Sciatic nerve (tissue), 2 donors: ENCODE results near the gene UNC13D. TPM values are rescaled to one million over a fixed set of nuclear protein-coding genes. Genes with fewer than 3 reads are reported as not detected.

Experiments used
- ATAC-seq: fragments of 200-7000 bp; cut with Tn5 transposase; one replicate; pipeline ENCODE4 v1.9.1; 2020; ENCODE audit warnings: mild to moderate bottlenecking, moderate library complexity
- DNase-seq: peaks from one replicate; pipeline ENCODE4 v3.0.0-alpha.2; 2020; ENCODE audit warnings: low spot score
- intact Hi-C: fragments of 100-400 bp; cut with DNase I; formaldehyde crosslinking; loops from one replicate; pipeline ENCODE4 v1.14.2; 2022
- total RNA-seq: library from RNA; stranded (reverse); fragmentation: NEBNext Ultra II Directional; extraction: Animal tissue kit (Norgen Biotek cat#: 25700); gene quantifications from one replicate; pipeline ENCODE4 v1.2.1, GENCODE V29; 2021
- donor health status: DM: no; HTN: no; CAD: no.
- donor health status: DM: no; HTN: no; CAD: no.

UNC13D gene
- total RNA-seq, 1 donor from 2014 or later, result 30.9 TPM

GRCh38 chr17:75825748-75826370, 18.3 kb downstream of the UNC13D start:
- no peak for DNase-seq
- ATAC-seq, result no peak
- intact Hi-C loops, result no loop called here

DNA sequence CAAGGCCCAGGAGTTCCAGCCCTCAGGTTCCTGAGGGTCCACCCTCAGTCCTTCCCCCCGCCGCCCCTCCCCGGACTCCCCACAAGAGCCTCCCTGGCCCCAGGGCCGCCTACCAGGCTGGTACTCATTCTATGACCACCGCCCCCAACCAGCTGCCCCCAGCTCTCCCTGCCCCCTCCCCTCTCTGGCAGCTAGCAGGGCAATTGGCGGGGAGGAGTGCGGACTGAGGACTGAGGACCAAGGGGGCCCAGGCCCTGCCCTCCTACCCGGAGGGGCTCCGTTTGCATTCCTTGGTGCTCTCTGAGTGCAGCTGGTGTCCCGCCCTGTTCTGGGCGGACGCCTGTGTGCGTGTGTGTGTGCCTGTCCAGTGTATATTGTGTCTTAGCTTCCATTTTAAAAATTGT, 19.1 kb downstream of the UNC13D start:
- no peak for DNase-seq
- peak; percentile 31 for ATAC-seq
- intact Hi-C loops, result no loop called here

- ATAC-seq (peak; percentile 3), DNase-seq (no peak)
- intact Hi-C loops, result no loop called here
These were observed 19.5 kb downstream of the UNC13D start for GRCh38 chr17:75824666-75825065.

GRCh38 chr17:75824050-75824552, 20.1 kb downstream of the UNC13D start:
- intact Hi-C loops, result no loop called here
- no peak for DNase-seq
- no peak for ATAC-seq

DNA sequence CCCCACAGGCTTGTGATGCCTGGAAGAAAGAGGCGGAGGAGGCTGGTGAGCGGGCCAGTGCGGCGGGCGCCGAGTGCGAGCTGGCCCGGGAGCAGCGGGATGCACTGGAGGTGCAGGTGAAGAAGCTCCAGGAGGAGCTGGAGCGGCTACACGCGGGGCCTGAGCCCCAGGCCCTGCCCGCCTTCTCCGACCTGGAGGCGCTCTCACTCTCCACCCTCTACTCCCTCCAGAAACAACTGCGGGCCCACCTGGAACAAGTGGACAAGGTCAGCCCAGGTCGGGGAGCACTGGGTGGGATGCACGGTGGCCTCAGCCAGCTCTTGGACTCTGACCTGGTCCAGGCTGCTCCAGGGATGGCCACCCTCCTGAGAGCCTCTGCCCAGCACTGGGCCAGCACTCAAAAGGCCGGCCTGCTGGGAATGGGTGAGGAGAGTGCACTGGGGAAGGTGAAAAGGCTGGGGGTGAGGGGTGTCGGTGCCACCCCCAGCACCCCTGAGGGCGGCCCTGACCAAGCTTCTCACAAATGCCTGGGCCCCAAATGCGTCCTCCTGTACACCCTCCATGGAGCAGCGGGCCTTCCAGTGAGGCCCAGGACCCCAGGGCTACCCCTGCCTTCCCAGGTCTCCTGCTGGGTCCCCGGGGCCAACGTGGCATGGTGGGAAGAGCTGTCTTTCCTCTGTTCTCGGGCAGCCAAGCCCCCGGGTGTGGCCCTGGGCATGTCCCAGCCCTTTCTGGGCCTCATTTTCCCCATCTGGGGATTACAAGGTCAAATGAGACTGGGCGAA, 20.8 kb downstream of the UNC13D start:
- no peak for ATAC-seq
- intact Hi-C loops, result no loop called here
- DNase-seq, result no peak

DNA sequence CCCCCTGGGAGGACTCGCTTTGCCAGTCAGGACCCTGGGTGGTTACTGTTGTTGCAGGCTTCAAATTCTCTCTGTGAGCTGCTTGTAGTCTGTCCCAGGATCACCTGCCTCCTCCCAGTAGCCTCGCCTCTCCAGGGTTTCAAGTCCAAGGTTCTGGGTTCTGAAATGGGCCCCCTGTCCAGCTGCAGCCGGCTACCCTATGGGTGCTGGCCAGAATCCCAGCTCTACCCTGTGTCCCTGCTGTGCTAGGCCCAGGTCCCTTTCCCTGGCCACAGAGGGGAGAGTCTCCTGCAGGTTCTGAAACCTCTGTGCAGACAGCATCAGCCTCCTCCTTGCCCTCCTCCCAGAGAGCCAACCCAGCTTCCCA, 21.4 kb downstream of the UNC13D start:
- ATAC-seq, result no peak
- intact Hi-C loops, result no loop called here
- DNase-seq, result no peak

GRCh38 chr17:75822119-75822799, 21.9 kb downstream of the UNC13D start:
- intact Hi-C loops, result no loop called here
- ATAC-seq, result no peak
- no peak for DNase-seq

DNA sequence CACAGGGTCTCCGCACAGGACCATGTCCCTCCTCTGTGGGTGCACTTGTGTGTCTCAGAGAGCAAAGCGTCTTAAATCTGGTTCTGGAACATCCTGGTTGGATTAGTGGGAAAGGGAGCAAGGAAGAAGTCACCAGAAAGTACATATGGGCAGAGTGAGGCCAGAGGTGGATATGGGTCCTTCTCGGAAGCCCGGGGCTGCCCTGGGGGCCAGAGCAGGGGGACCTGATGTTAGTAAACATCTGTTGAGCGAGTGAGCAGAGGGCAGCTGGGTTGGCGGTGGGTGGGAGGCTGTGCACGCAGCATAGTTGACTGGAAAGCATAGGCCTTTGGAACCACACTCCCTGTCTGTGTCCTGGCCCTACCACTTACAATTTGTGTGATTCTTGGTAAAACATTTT, 22.7 kb downstream of the UNC13D start:
- no peak for DNase-seq
- no peak for ATAC-seq
- intact Hi-C loops, result no loop called here

DNA sequence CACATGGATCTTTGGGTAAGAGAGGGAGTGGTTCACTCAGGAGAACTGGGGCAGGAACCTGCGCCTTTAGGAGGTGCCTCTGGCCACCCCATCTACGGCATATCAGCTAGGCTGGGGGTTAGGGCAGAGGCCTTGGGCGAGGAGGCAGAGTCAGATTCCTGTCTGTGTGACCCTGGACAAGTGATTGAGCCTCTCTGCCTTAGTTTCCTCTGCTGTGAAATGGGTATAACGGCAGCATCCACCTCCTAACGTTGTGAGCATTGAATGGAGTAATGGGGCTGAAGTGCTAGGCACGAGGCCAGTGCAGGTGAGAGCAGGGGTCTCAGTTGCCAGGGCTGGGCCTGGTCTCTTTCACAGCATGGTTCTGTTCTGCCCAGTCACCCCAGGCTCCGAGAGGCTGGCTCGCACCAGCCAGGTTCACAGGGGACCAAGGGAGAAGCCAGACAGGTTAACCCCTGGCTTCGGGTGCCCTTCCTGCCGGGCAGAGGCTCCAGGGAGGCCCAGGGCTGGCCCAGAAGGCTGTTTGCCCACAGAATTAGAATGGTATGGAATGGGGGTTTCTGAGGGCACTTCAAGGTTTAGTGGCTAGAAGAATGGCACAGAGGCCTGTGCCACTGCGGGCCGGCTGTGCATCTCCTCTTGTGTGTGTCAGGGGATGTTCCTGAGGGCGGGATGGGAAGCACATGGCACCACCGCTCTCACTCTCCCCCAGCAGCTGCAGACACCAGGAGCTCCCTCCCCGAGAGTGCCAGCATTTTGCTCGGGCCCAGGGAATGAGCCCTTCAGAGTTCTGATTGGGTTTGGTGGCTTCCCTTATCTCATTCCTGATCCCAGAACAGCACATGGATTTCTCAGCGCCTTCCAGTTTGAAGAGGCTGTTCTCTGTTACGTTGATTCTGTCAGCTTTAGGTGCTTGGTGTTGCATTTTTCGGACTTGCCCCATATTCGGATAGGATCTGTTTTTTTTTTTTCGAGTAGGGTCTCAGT, 23.8 kb downstream of the UNC13D start:
- intact Hi-C loops, result no loop called here
- DNase-seq, result no peak
- ATAC-seq, result no peak

DNA sequence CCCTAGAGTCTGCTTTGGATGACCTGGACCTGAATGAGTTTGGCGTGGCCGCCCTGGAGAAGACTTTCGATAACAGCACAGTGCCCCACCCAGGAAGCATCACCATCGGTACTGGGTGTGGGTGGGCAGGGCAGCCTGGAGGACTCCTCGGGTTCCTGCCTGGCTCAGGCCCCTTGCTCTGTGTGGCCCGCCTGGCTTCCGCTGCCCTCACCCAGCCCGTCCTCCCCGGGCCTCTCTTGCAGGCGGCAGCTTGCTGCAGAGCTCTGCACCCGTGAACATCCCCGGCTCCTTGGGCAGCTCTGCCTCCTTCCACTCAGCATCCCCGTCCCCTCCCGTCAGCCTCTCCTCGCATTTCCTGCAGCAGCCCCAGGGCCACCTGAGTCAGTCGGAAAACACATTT, 24.5 kb downstream of the UNC13D start:
- no peak for DNase-seq
- no peak for ATAC-seq
- intact Hi-C loops, result no loop called here

DNA sequence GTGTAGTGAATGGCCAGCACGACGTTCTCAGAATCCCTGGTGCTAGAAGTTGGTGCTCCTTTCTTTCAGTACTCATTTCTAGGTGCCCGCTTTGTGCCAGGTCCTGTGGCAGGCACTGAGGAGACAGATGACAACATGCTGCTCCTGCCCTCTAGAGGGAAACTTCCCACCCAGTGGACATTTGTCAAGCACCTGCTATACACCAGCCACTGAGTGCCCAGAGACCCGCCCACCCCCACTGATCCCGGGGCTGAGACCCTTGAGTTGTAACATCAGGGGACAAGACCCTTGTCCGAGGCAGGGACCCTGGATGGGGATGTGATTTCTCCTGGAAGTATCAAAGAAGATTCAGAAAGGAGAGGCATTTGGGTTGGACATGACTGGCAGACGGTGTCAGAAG, 25.1 kb downstream of the UNC13D start:
- ATAC-seq (no peak), DNase-seq (no peak)
- intact Hi-C loops, result no loop called here

DNA sequence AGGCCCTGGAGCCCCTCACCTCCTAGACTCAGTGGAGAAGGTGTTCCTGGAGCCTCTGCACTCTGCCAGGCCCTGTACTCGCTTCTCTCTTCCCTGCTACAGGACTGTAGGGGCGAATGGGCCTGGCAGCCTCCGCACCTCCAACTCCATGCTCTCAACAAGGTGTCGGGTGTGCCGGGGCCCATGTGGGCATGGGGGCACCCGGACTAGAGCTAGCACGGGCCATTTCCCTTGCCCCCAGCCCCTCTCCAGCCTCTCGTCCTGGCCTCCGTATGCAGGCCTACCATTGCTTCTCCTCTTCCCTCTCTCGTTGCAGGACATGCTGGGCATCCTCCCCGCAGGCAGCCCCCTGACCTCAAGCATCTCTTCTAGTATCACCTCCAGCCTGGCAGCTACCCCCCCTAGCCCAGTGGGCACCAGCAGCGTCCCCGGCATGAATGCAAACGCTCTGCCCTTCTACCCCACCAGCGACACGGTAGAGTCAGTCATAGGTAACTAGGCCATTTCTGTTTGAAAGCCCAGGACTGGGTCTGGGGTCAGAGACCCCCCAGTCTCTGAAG, 25.8 kb downstream of the UNC13D start:
- intact Hi-C loops, result no loop called here
- ATAC-seq (no peak), DNase-seq (no peak)

DNA sequence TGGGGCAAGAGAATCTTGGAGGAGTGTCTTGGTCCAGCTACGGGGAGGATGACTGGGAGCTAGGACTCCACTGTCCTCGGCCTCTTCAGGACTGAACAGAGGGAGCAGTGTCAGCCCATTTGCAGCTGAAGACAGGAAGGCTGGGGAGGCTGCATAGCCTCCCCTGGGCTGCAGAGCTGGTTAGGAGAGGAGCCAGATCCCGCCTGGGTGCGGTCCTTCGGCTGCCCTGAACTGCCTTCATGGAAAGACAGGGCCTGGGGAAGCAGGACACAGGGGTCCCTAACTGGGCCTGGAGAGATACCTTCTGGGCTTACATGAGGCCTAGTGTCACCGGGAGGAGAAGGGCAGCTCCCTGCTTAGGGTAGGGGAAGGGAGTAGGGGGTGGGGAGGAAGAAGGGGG, 26.6 kb downstream of the UNC13D start:
- ATAC-seq (no peak), DNase-seq (no peak)
- intact Hi-C loops, result no loop called here

DNA sequence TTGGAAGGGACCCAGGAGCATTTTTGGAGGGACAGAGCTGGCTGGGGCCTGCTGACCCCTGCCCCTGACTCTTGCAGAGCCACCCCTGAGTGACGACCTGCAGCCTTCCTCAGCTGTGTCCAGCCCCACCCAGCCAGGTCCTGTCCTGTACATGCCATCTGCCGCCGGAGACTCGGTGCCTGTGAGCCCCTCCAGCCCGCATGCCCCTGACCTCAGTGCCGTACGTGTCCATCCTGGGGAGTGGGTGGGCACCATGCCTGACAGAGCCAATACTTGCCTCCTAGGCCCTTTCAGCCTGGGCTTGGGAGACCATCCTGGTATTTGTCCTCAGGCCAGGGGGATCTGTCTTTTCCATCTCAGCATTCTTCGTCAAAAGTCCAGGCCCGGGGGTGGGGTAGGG, 27.5 kb downstream of the UNC13D start:
- ATAC-seq (no peak), DNase-seq (no peak)
- intact Hi-C loops, result no loop called here

GRCh38 chr17:75815399-75815798, 28.8 kb downstream of the UNC13D start:
- intact Hi-C loops, result no loop called here
- ATAC-seq (no peak), DNase-seq (no peak)

DNA sequence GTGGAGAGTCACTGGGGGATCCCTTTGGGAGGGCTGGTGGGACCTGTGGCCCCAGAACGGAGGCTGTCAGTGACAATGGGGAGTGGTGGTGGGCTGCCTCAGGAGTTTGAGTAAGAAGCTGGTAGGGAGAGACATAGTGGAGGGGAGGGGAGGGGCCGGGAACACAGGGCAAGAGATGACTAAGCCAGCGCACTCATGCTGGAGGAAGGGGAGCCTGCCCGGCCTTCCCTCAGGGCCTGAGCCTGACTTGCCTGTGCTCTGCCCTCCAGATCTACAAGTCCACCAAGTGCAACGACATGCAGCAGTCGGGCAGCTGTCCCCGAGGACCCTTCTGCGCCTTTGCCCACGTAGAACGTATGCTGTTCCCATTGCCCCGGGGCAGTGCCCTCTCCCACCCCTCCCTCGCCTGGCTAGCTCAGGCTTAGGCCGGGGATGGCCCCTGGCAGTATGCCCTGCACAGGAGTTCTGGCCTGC, 29.3 kb downstream of the UNC13D start:
- intact Hi-C loops, result no loop called here
- ATAC-seq (no peak), DNase-seq (no peak)

DNA sequence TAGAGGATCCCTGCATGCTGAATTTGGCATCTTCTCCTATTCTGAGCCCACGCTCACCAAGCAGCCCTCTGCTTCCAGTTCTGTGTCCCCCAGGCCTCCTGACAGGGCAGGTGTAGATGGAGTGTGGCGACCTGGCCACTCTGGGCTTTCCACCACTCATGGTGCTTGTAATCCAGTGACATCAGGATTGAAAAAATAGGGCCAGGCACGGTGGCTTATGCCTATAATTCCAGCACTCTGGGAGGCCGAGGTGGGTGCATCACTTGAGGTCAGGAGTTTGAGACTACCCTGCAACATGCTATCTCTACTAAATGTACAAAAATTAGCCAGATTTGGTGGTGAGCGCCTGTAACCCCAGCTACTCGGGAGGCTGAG, 30.2 kb downstream of the UNC13D start:
- intact Hi-C loops, result no loop called here
- ATAC-seq, result no peak
- no peak for DNase-seq

DNA sequence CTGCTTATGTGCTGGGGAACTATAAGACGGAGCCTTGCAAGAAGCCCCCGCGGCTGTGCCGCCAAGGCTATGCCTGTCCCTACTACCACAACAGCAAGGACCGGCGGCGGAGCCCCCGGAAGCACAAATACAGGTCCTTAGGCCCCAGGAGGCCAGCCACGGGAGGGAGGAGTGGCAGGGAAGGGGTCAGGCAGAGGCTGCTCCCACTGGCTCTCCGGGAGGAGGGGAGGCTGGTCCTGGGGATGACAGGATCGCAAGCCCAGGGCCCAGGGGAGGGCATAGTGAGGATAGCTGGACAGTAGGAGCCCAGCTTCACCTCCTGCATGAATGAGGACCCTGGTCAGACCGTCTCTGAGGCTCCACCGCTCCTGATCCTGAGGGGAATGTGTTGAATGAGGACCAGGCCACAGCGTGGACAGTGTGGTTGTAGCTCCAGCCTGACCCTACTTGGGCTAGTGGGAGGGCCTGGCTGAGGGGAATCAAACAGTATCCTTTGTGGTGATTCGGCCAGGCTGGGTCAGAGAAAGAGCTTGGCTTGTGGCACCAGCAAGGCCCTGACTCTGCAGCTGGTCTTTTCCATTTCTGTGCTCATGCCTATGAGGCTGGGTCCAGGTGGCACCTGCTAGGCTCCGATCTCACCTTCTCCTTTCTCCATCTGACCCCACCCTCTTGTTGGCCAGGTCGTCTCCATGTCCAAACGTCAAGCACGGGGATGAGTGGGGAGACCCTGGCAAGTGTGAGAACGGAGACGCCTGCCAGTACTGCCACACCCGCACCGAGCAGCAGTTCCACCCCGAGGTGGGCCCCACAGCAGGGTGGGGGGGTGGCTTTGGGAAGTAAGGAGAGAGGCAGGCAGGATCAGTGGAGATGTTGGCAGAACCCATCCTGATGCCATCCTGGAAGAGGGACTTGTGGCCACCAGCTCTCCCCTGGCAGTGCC, 30.9 kb downstream of the UNC13D start:
- DNase-seq (no peak), ATAC-seq (no peak)
- intact Hi-C loops, result no loop called here
